GM23338 (cell line): Measurements from ENCODE around the gene STAP2. TPM values are rescaled to one million over a fixed set of nuclear protein-coding genes. Genes with fewer than 3 reads are reported as not detected.

Source experiments
- ATAC-seq: fragments of 200-7000 bp; cut with Tn5 transposase; 3 replicates; pipeline ENCODE4 v1.9.1; 2020
- DNase-seq: peaks from one replicate; pipeline ENCODE4 v3.0.0-alpha.2; 2015; ENCODE audit warnings: low spot score
- H2AFZ ChIP-seq: fragments of 200-600 bp; sonication (generic); 2 replicates; pipeline ENCODE4 v1.8.0; 2016; ENCODE audit warnings: antibody characterized with exemption, mild to moderate bottlenecking, moderate library complexity
- H3F3A ChIP-seq: fragments of 200-600 bp; sonication (generic); replicated peaks from 2 replicates; pipeline ENCODE4 v1.8.0; 2017; ENCODE audit warnings: antibody characterized with exemption, mixed run types, low read depth
- H3K27ac ChIP-seq: fragments of 200-600 bp; sonication (generic); 2 replicates; pipeline ENCODE4 v1.6.1; 2016; ENCODE audit warnings: low read depth
- H3K27me3 ChIP-seq: fragments of 200-600 bp; sonication (generic); 2 replicates; pipeline ENCODE4 v1.8.0; 2016; ENCODE audit warnings: mild to moderate bottlenecking, mixed run types, moderate library complexity; ENCODE audit not compliant: insufficient read depth
- H3K36me3 ChIP-seq: fragments of 200-600 bp; sonication (generic); 2 replicates; pipeline ENCODE4 v1.8.0; 2016; ENCODE audit warnings: mild to moderate bottlenecking; ENCODE audit not compliant: insufficient read depth
- H3K4me1 ChIP-seq: fragments of 200-600 bp; sonication (generic); 2 replicates; pipeline ENCODE4 v1.8.0; 2016; ENCODE audit warnings: mild to moderate bottlenecking, moderate library complexity; ENCODE audit not compliant: insufficient read depth
- H3K4me2 ChIP-seq: fragments of 200-600 bp; sonication (generic); 2 replicates; pipeline ENCODE4 v1.7.1; 2017; ENCODE audit warnings: mixed run types
- H3K4me3 ChIP-seq: fragments of 200-600 bp; sonication (generic); 2 replicates; pipeline ENCODE4 v1.6.1; 2016; ENCODE audit warnings: mixed run types
- H3K79me2 ChIP-seq: fragments of 200-600 bp; sonication (generic); replicated peaks from 2 replicates; pipeline ENCODE4 v1.8.0; 2017; ENCODE audit warnings: mild to moderate bottlenecking; ENCODE audit not compliant: insufficient read depth
- H3K9me2 ChIP-seq: fragments of 200-600 bp; sonication (generic); 2 replicates; pipeline ENCODE4 v1.8.0; 2017; ENCODE audit not compliant: insufficient read depth
- H4K20me1 ChIP-seq: fragments of 200-600 bp; sonication (generic); replicated peaks from 2 replicates; pipeline ENCODE4 v1.8.0; 2017; ENCODE audit warnings: mild to moderate bottlenecking; ENCODE audit not compliant: insufficient read depth
- H3K27ac Mint-ChIP-seq: 2 replicates; pipeline ENCODE4 v1.8.0; 2020; ENCODE audit warnings: inconsistent platforms, mild to moderate bottlenecking, moderate library complexity, mixed read lengths
- H3K27me3 Mint-ChIP-seq: 3 replicates; pipeline ENCODE4 v1.8.0; 2022; ENCODE audit warnings: low read depth, mild to moderate bottlenecking, moderate library complexity, mixed read lengths, inconsistent platforms; ENCODE audit not compliant: insufficient read depth, poor library complexity
- H3K36me3 Mint-ChIP-seq: 3 replicates; pipeline ENCODE4 v1.8.0; 2021; ENCODE audit warnings: low read depth, mild to moderate bottlenecking, inconsistent platforms, moderate library complexity, mixed read lengths
- H3K4me1 Mint-ChIP-seq: 3 replicates; pipeline ENCODE4 v1.8.0; 2020; ENCODE audit warnings: mild to moderate bottlenecking, inconsistent platforms, mixed read lengths
- H3K4me3 Mint-ChIP-seq: 3 replicates; pipeline ENCODE4 v1.8.0; 2021; ENCODE audit warnings: moderate library complexity, mild to moderate bottlenecking, inconsistent platforms, mixed read lengths
- H3K9me3 Mint-ChIP-seq: 3 replicates; pipeline ENCODE4 v1.8.0; 2020; ENCODE audit warnings: moderate library complexity, mild to moderate bottlenecking, inconsistent platforms, mixed read lengths
- CREB1 ChIP-seq: fragments of 250-450 bp; sonication (Bioruptor Pico); IDR thresholded peaks from 2 replicates; pipeline ENCODE4 v1.5.0; 2020; ENCODE audit warnings: low read depth, mild to moderate bottlenecking, moderate library complexity
- CTCF ChIP-seq, 2 experiments: fragments of 200-600 bp in 1 of 2; sonication (generic) in 1 of 2; conservative IDR thresholded peaks; 2 replicates each; pipeline versions ENCODE4 v1.5.1 to v1.6.1; 2016 to 2017; ENCODE audit warnings: antibody characterized with exemption in 2 of 2, low read depth in 2 of 2, mild to moderate bottlenecking in 2 of 2, moderate library complexity in 1 of 2
- ETS1 ChIP-seq: IDR thresholded peaks from 2 replicates; pipeline ENCODE4 v1.6.1; 2016; ENCODE audit warnings: antibody characterized with exemption
- EZH2 ChIP-seq: fragments of 200-600 bp; sonication (generic); IDR thresholded peaks from one replicate; pipeline ENCODE4 v1.8.0; 2017; ENCODE audit warnings: antibody characterized with exemption, mild to moderate bottlenecking, low read depth; ENCODE audit not compliant: unreplicated experiment
- EZH2phosphoT487 ChIP-seq: fragments of 200-600 bp; sonication (generic); IDR thresholded peaks from one replicate; pipeline ENCODE4 v1.8.1; 2018; ENCODE audit warnings: antibody characterized with exemption; ENCODE audit not compliant: unreplicated experiment
- JUNB ChIP-seq: IDR thresholded peaks from one replicate; pipeline ENCODE4 v1.6.1; 2016; ENCODE audit warnings: antibody characterized with exemption; ENCODE audit not compliant: unreplicated experiment
- NANOG ChIP-seq: IDR thresholded peaks from 2 replicates; pipeline ENCODE4 v1.6.1; 2016; ENCODE audit warnings: antibody characterized with exemption, borderline replicate concordance
- POLR2AphosphoS5 ChIP-seq: IDR thresholded peaks from 2 replicates; pipeline ENCODE4 v1.6.1; 2016; ENCODE audit warnings: antibody characterized with exemption, low read depth
- REST ChIP-seq: IDR thresholded peaks from one replicate; pipeline ENCODE4 v1.6.1; 2018; ENCODE audit warnings: antibody characterized with exemption; ENCODE audit not compliant: unreplicated experiment
- STAT1 ChIP-seq: IDR thresholded peaks from one replicate; pipeline ENCODE4 v1.6.1; 2016; ENCODE audit warnings: antibody characterized with exemption; ENCODE audit not compliant: unreplicated experiment
- ZNF114 ChIP-seq: fragments of 250-450 bp; sonication (Bioruptor Pico); IDR thresholded peaks from 2 replicates; pipeline ENCODE4 v1.5.0; 2020; ENCODE audit warnings: mild to moderate bottlenecking, moderate library complexity
- ZNF331 ChIP-seq: fragments of 250-450 bp; sonication (Bioruptor Pico); IDR thresholded peaks from 2 replicates; pipeline ENCODE4 v1.5.0; 2020; ENCODE audit warnings: low read depth, mild to moderate bottlenecking, moderate library complexity
- ZNF462 ChIP-seq: fragments of 250-450 bp; sonication (Bioruptor Pico); IDR thresholded peaks from 2 replicates; pipeline ENCODE4 v1.5.0; 2020; ENCODE audit warnings: mild to moderate bottlenecking, moderate library complexity
- polyA plus RNA-seq: library from polyadenylated mRNA; unstranded; fragments of >200 nt; fragmentation: Nextera tagmentation; extraction: Ambion mirVana; gene quantifications from 2 replicates; pipeline ENCODE4 v1.2.1, GENCODE V29; 2016
- total RNA-seq: library from RNA; depleted of rRNA; stranded (reverse); fragments of >200 nt; shearing (Covaris generic); gene quantifications from 2 replicates; pipeline ENCODE4 v1.2.3, GENCODE V29; 2014

STAP2 gene
- total and polyA plus RNA-seq, 2 experiments from 2014 or later = 15.1 to 20.7 TPM

- peaks cover under 1% of the 10 kb centered on the region; the same call in 2 of the 3 replicates for H3K36me3 Mint-ChIP-seq
Observed at GRCh38 chr19:4300589-4300988, 38.0 kb downstream of the STAP2 start.

More at GRCh38 chr19:4300589-4300988, 38.0 kb downstream of the STAP2 start:
- 0 out of 2 replicates have a peak, but pooled peaks cover 6% of the 10 kb centered on the region for H3F3A ChIP-seq
- Mint-ChIP-seq H3K4me3 (no peak overlapping the region), H3K27me3 (peaks cover 15% of the 10 kb centered on the region), H3K4me1 (peaks cover 17% of the 10 kb centered on the region), H3K27ac (no peak overlapping the region), H3K9me3 (no peaks in the 10 kb centered on the region; the same call in 2 of the 3 replicates)
- no peak overlapping the region for H3K4me2 ChIP-seq
- H3K36me3 ChIP-seq = no peaks in the 10 kb centered on the region
- H3K4me1 ChIP-seq = no peaks in the 10 kb centered on the region; the same call in 1 of the 2 replicates
- TF ChIP-seq EZH2 (no peak), POLR2AphosphoS5 (no peak), ETS1 (no peak), ZNF114 (CRISPR knock-in tag) (no peak), CTCF (conservative IDR thresholded peaks at IDR 0.05; ENCODE audit: low read depth in 2 of 2) (no peak), ZNF331 (CRISPR knock-in tag) (no peak), STAT1 (no peak), CREB1 (CRISPR knock-in tag) (no peak), JUNB (no peak), ZNF462 (no peak), EZH2phosphoT487 (no peak), REST (no peak), NANOG (no peak)
- H3K27me3 ChIP-seq = no peaks in the 10 kb centered on the region
- ATAC-seq = no peak
- no peak overlapping the region for H3K27ac ChIP-seq
- no peaks in the 10 kb centered on the region for H3K9me2 ChIP-seq
- no peak overlapping the region for H3K4me3 ChIP-seq
- no peak for DNase-seq
- H3K79me2 ChIP-seq = no peaks in the 10 kb centered on the region
- H4K20me1 ChIP-seq = no peaks in the 10 kb centered on the region
- H2AFZ ChIP-seq = no peak overlapping the region
